GM19035 (cell line): ENCODE data around the gene UVRAG.
A peak's percentile ranks its signal among the peaks of the same experiment; 100 is the strongest.
"Not testable (repeated sequence)": the region's sequence is repeated elsewhere in the genome, so short reads cannot be mapped to it uniquely, and the experiment has no call there.

Source experiments
- ATAC-seq: cut with Tn5 transposase; IDR thresholded peaks from one replicate; pipeline ENCODE4 v1.9.1; 2021; ENCODE audit not compliant: unreplicated experiment

UVRAG gene

GRCh38 chr11:75836417-75836816 lies 21.4 kb downstream of the UVRAG start:
- no peak for ATAC-seq

- no peak for ATAC-seq
Measured at GRCh38 chr11:75839851-75840250, 24.8 kb downstream of the UVRAG start.

- no peak for ATAC-seq
Measured at GRCh38 chr11:75840522-75840921, 25.5 kb downstream of the UVRAG start.

GRCh38 chr11:75841739-75842138 lies 26.7 kb downstream of the UVRAG start:
- ATAC-seq = no peak

GRCh38 chr11:75845324-75845723 lies 30.3 kb downstream of the UVRAG start:
- ATAC-seq = no peak

GRCh38 chr11:75849894-75850293 lies 34.9 kb downstream of the UVRAG start:
- no peak for ATAC-seq

GRCh38 chr11:75850787-75851186 lies 35.8 kb downstream of the UVRAG start:
- no peak for ATAC-seq

- no peak for ATAC-seq
Measured at GRCh38 chr11:75851203-75851602, 36.2 kb downstream of the UVRAG start.

- ATAC-seq = no peak
Measured at GRCh38 chr11:75852406-75853017, 37.5 kb downstream of the UVRAG start.

- not testable (repeated sequence) for ATAC-seq
Measured at GRCh38 chr11:75853563-75853962, 38.6 kb downstream of the UVRAG start.

GRCh38 chr11:75853971-75854370 lies 39.0 kb downstream of the UVRAG start:
- no peak for ATAC-seq

- no peak for ATAC-seq
Measured at GRCh38 chr11:75855206-75855605, 40.2 kb downstream of the UVRAG start.

- no peak for ATAC-seq
Measured at GRCh38 chr11:75856912-75857311, 41.9 kb downstream of the UVRAG start.

- ATAC-seq = no peak
Measured at GRCh38 chr11:75858042-75858441, 43.0 kb downstream of the UVRAG start.

- ATAC-seq = no peak
Measured at GRCh38 chr11:75858613-75859012, 43.6 kb downstream of the UVRAG start.

GRCh38 chr11:75859614-75860013 lies 44.6 kb downstream of the UVRAG start:
- no peak for ATAC-seq

- no peak for ATAC-seq
Measured at GRCh38 chr11:75862437-75862836, 47.4 kb downstream of the UVRAG start.

- ATAC-seq = no peak
Measured at GRCh38 chr11:75867778-75868374, 52.9 kb downstream of the UVRAG start.

GRCh38 chr11:75868990-75869389 lies 54.0 kb downstream of the UVRAG start:
- ATAC-seq = no peak

GRCh38 chr11:75869661-75870455 lies 54.8 kb downstream of the UVRAG start:
- ATAC-seq = no peak

GRCh38 chr11:75872887-75873416 lies 57.9 kb downstream of the UVRAG start:
- ATAC-seq = peak; percentile 23
